ENCODE data around the gene TARS1.

Gene TARS1

DNA sequence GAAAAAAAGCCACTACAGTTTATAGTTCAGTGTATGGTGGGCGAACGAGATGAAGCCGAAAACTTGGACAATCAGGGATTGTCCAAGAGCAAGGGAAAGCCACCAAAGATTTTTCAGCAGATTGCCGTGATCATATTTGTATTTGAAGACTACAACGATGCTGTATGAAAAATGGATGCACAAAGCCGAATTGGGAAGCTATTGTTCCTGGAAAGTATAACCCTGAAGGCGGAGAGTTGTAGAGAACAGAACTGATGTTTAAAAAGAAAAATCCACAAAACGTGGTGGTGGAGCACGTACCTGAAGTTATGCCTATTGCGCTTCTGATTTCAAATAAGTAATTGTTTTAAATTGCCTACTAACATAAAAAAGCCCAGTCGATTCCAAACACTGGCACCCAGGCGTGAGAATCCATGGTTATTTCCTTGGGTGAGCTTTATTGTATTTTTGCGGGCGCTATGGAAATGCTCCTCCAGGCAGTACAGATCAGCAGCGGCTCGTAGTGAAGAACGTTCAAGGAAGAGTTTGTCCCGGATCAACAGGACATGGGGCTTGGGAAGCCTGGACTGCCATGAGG, 772 bp upstream of the TARS1 start:
- no peak for DNase-seq (ENCODE audit: low read depth)

- no peak for DNase-seq (ENCODE audit: low read depth)
Observed at GRCh38 chr5:33441241-33442177, 744 bp downstream of the TARS1 start.

- no peak for DNase-seq (ENCODE audit: low read depth)
Observed at GRCh38 chr5:33444542-33444941, 3.8 kb downstream of the TARS1 start.

DNA sequence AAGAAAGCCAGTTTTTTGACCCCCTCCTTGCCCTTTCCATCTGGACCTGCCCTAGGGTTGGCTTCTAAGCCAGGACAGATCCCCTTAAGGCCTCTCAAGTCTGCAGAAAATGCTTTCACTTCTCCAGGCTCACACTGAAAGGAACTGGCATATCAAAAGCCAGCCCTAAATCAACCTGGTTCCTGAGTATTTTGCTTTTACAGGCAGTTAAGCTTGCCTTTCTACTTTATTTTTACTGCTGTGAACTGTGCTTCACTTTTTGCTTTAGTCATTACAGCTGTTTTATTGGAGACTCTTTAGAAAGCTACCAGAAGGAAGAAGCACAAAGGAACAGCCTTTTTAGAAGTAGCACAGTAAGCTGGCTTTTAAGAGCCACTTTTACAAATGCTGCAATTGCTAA, 5.0 kb downstream of the TARS1 start:
- DNase-seq (ENCODE audit: low read depth) = no peak

GRCh38 chr5:33448118-33448517, 7.4 kb downstream of the TARS1 start:
- DNase-seq (ENCODE audit: low read depth) = no peak

DNA sequence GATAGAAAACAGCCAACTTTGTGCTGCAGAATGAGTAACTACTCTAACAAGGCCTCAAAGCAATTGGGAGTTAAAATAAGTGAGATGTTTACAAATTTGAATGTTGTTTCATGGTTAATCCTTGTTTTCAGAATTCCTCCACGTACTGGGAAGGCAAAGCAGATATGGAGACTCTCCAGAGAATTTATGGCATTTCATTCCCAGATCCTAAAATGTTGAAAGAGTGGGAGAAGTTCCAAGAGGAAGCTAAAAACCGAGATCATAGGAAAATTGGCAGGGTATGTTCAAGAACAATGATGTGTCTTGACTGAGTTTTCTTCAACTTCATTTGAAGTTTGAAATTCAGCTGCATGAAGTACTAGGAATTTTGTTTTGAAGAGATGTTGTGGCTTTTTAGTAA, 16.4 kb downstream of the TARS1 start:
- no peak for DNase-seq (ENCODE audit: low read depth)

DNA sequence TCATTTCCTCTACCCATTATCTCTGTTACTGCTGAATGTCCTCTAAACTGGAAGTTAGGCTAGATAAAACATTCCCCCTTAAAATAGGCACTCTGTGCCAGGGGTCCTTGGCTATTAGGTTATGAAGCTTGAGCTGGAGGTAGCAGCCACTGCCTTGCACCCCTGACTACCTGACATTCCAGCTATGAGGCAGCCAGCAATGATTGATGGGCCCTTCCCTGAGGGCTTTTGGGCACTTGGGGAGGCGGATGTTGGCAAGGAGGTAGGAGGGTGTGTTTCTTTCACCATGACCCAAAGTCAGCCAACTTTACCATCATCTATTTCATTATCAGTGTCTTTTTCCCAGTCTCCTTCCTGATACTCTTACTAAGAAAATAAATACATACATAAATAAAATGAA, 17.1 kb downstream of the TARS1 start:
- DNase-seq (ENCODE audit: low read depth) = no peak

GRCh38 chr5:33460210-33460609, 19.4 kb downstream of the TARS1 start:
- DNase-seq (ENCODE audit: low read depth) = no peak

DNA sequence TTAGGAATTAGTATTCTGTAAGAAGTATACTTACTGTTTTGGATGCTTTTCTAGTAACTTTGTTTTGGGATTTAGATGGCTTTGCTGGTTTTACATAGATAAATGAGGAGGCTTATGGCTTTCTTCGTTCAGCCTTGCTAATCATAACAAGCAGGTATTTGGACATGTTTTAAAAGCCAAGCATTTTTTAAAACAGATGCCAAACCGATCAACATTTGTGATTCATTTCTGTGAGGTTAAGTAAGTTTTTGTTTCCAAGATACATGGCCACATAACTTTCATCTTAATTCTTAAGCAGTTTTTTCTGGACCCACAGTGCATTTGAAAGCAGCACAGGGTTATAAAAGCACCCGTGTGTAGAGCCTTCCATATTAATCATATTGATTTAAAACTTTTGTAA, 21.7 kb downstream of the TARS1 start:
- DNase-seq (ENCODE audit: low read depth) = no peak

GRCh38 chr5:33465120-33465519, 24.4 kb downstream of the TARS1 start:
- DNase-seq (ENCODE audit: low read depth) = no peak

GRCh38 chr5:33468775-33469435, 28.1 kb downstream of the TARS1 start:
- no peak for DNase-seq (ENCODE audit: low read depth)

DNA sequence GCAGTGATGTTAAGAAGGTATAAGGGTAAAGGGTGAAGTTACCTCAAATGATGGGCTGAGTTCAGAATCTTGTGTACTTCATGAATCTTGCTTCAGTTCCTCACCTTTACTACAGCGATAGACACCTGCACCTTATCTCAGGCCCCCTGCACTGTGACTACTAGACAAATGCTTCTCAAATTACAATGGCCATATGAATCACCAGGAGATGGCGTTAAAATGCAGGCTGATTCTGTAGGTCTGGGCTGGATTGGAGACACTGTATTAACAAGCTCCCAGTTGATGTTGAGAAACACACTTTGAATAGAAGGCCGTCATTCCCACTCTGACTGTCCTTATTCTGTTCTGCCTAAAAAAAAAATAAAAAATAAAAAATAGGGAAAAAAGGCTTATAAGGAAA, 29.8 kb downstream of the TARS1 start:
- DNase-seq (ENCODE audit: low read depth) = no peak

GRCh38 chr5:33472805-33473409, 32.1 kb downstream of the TARS1 start:
- no peak for DNase-seq (ENCODE audit: low read depth)

GRCh38 chr5:33474004-33474403, 33.2 kb downstream of the TARS1 start:
- DNase-seq (ENCODE audit: low read depth) = no peak

DNA sequence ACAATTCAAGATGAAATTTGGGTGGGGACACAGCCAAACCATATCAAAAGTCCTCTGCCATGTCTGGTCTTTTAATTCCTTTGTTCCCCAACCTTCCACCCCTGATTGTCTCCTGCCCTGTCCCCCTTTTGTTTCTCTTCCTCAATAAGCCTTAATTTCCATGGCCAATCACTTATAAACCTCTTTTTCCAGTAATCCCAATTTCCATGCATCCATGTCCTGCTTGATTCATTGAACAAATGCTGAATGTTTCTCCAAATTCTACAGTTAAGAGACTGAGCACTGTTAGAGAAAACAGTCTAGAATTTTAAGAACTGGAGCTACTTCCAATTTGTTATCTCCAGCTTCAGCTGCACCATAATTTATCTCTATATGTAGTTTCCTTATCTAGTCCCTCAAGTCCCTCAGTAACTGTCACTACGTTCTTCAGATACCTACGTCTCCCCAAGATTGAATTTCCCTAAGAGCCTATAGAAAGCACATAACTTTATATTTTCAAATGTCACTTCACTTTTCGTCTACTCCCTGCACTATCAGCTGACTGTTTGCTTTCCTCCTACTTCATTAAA, 34.2 kb downstream of the TARS1 start:
- DNase-seq (ENCODE audit: low read depth) = no peak

DNA sequence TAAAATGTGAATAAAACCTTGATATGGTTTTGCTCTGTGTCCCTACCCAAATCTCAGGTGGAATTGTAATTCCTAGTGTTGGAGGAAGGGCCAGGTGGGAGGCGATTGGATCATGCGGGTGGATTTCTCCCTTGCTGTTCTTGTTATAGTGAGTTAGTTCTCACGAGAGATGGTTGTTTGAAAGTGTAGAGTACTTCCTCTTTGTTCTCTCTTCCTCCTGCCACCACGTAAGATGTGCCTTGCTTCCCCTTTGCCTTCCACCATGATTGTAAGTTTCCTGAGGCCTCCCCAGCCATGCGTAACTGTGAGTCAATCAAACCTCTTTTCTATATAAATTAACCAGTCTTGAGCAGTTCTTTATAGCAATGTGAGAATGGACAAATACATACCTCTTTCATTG, 34.9 kb downstream of the TARS1 start:
- no peak for DNase-seq (ENCODE audit: low read depth)

DNA sequence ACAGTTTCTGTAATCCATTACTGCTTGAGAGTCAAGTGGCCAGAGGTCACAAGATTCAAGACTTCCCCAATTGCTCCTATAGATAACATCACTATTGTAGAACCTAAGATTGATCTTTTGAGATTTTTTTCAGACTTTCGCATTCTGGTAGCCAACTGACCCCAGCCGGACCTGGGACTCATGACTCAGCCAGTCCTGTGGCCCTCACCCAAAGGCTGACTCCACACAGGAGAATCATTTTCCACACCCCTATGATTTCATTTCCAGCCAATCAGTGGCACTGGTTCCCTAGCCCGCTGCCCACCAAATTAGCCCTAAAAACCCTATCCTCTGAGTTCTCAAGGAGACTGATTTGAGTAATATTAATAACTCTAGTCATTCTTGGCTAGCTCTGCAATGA, 36.2 kb downstream of the TARS1 start:
- DNase-seq (ENCODE audit: low read depth) = no peak

GRCh38 chr5:33477816-33478215, 37.1 kb downstream of the TARS1 start:
- DNase-seq (ENCODE audit: low read depth) = no peak

- no peak for DNase-seq (ENCODE audit: low read depth)
Observed at GRCh38 chr5:33479311-33479710, 38.5 kb downstream of the TARS1 start.

- no peak for DNase-seq (ENCODE audit: low read depth)
Observed at GRCh38 chr5:33480876-33481275, 40.1 kb downstream of the TARS1 start.

- DNase-seq (ENCODE audit: low read depth) = no peak
Observed at GRCh38 chr5:33482335-33482734, 41.6 kb downstream of the TARS1 start.

GRCh38 chr5:33487236-33487635, 46.5 kb downstream of the TARS1 start:
- no peak for DNase-seq (ENCODE audit: low read depth)

Measured in GM04504 (cell line).